Panc1 (cell line): ENCODE measurements around the gene VHLL. TPM values are rescaled to one million over a fixed set of nuclear protein-coding genes. Genes with fewer than 3 reads are reported as not detected.

Experiments
- ATAC-seq: fragments of 200-7000 bp; cut with Tn5 transposase; 2 replicates; pipeline ENCODE4 v1.9.1; 2020; ENCODE audit warnings: mild to moderate bottlenecking, moderate library complexity
- BruUV-seq: library from RNA; stranded (reverse); fragments of 400-500 nt; replicated peaks from 2 replicates; lab custom pipeline; 2021; lab: Mats Ljungman, UMichigan
- CTCF ChIA-PET: fragments of 300-600 bp; sonication (Branson Sonifier 250); formaldehyde crosslinking; loops from one replicate; lab custom pipeline; 2022; ENCODE audit warnings: antibody characterized with exemption; lab: Charles Lee
- POLR2A ChIA-PET: fragments of 300-600 bp; sonication (Branson Sonifier 250); formaldehyde crosslinking; loops from one replicate; lab custom pipeline; 2022; ENCODE audit warnings: antibody characterized with exemption; lab: Charles Lee
- DNase-seq: peaks from one replicate; pipeline ENCODE4 v3.0.0-alpha.2; 2010; ENCODE audit warnings: low read depth, low spot score
- H3K27ac ChIP-seq: 2 replicates; pipeline ENCODE4 v1.5.1; 2011; ENCODE audit warnings: mild to moderate bottlenecking, low read length, inconsistent platforms
- H3K27me3 ChIP-seq: fragments of 200-500 bp; sonication (Bioruptor generic); 2 replicates; pipeline ENCODE4 v1.6.0; 2014; ENCODE audit warnings: low read length, inconsistent platforms; ENCODE audit not compliant: control insufficient read depth, insufficient read depth
- H3K36me3 ChIP-seq: fragments of 200-500 bp; sonication (Bioruptor generic); 2 replicates; pipeline ENCODE4 v1.5.1; 2014; ENCODE audit warnings: inconsistent platforms, mild to moderate bottlenecking, low read length, moderate library complexity; ENCODE audit not compliant: control insufficient read depth, insufficient read depth
- H3K4me1 ChIP-seq: 2 replicates; pipeline ENCODE4 v1.5.1; 2011; ENCODE audit warnings: inconsistent platforms, mild to moderate bottlenecking, low read length, moderate library complexity; ENCODE audit not compliant: control insufficient read depth, insufficient read depth
- H3K4me3 ChIP-seq, 2 experiments: 2 replicates each; pipeline ENCODE4 v1.5.1; 2011 to 2012; ENCODE audit warnings: low read depth in 2 of 2, low read length in 2 of 2, mild to moderate bottlenecking in 2 of 2, inconsistent platforms in 1 of 2, moderate library complexity in 1 of 2
- H3K9me3 ChIP-seq: fragments of 200-500 bp; sonication (Bioruptor generic); 2 replicates; pipeline ENCODE4 v1.5.1; 2014; ENCODE audit warnings: low read depth, mild to moderate bottlenecking, inconsistent platforms, low read length, moderate library complexity; ENCODE audit not compliant: control insufficient read depth, insufficient read depth
- POLR2AphosphoS5 ChIP-seq: IDR thresholded peaks from 2 replicates; pipeline ENCODE4 v1.6.1; 2012; ENCODE audit warnings: mild to moderate bottlenecking, low read depth, low read length, moderate library complexity
- REST ChIP-seq, 2 experiments: IDR thresholded peaks; 2 replicates each; pipeline ENCODE4 v1.6.1; 2011 to 2012; ENCODE audit warnings: low read depth in 2 of 2, control low read depth in 1 of 2, low read length in 1 of 2, mild to moderate bottlenecking in 1 of 2, moderate library complexity in 1 of 2; ENCODE audit not compliant: insufficient read depth in 1 of 2
- SIN3A ChIP-seq: IDR thresholded peaks from 2 replicates; pipeline ENCODE4 v1.6.1; 2012; ENCODE audit warnings: low read depth, mild to moderate bottlenecking, low read length, moderate library complexity, borderline replicate concordance; ENCODE audit not compliant: insufficient read depth
- TCF7L2 ChIP-seq: IDR thresholded peaks from 2 replicates; pipeline ENCODE4 v1.6.1; 2011; ENCODE audit warnings: mild to moderate bottlenecking, low read depth, low read length, inconsistent platforms
- in situ Hi-C: cut with HindIII; loops from 2 replicates; pipeline ENCODE4 v1.10.0; 2016; ENCODE audit warnings: low sequenced_read_pairs, low pct_unique_long_range_greater_than_20kb
- intact Hi-C: fragments of 100-400 bp; cut with micrococcal nuclease; formaldehyde crosslinking; loops from one replicate; pipeline ENCODE4 v1.10.0; 2022; ENCODE audit not compliant: unreplicated experiment
- total RNA-seq: library from RNA; stranded (reverse); gene quantifications from one replicate; pipeline ENCODE4 v1.2.1, GENCODE V29; 2021; ENCODE audit not compliant: unreplicated experiment
- TF ChIP-seq, protein P1 (sequence below): fragments of 450-650 bp; IDR thresholded peaks from 2 replicates; pipeline ENCODE4 v1.5.1; 2017; ENCODE audit warnings: mild to moderate bottlenecking

The VHLL gene
- total RNA-seq, 1 experiment from 2014 or later = 0.28 TPM

DNA sequence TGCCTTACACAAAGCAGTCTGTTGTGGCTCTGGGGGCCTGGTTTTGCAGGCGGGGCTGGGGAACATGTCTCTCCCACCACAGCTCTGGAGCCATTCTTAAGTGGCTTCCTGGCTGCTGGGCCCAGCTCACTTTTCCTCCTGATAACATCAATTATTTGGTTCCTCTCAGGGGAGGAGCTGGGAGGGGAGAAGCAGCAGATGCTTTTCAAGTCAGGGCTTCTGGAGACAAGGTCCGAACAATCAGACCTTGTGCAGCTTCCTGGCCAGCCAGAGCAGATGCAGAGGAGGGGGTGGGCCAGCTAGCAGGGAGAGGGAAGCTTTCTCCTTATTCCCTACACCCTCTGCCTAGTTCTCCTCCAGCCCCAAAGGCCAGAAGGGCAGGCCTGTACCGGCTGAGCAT, 47.6 kb downstream of the VHLL start:
- no peak for ATAC-seq
- no TSS peak for BruUV-seq

DNA sequence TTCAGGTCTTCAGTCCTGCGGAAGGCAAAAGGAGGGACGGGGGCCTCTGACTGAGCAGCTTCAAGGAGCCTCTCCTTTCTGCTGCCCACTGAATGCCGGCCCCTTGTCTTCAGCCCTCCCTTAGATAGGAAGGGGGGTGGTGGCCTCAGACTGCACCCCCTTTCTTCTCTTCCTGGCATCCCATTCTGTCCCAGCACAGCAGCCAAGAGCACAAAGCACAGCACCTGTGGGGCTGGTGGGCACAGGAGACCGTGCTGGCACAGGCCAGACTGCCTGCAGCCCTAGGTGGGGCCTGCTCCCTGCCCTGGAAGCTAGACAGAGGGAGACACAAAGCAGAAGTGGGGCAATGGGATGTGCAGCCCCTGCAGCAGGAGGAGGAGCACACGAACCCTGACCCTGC, 49.5 kb downstream of the VHLL start:
- H3K36me3 ChIP-seq = no peaks in the 10 kb centered on the region; the same call in none of the 2 replicates
- ChIA-PET CTCF (no interaction called here), POLR2A (no interaction called here)
- in situ Hi-C loops (no loop called here), intact Hi-C loops (no loop called here)
- no peak overlapping the region for H3K4me3 ChIP-seq
- H3K4me1 ChIP-seq = peaks cover 9% of the 10 kb centered on the region
- ATAC-seq (no peak), DNase-seq (no peak)
- H3K27ac ChIP-seq = no peak overlapping the region
- TF ChIP-seq POLR2AphosphoS5 (no peak), REST (IDR thresholded peaks at IDR 0.05; ENCODE audit: insufficient read depth in 1 of 2, low read depth in 2 of 2, low read length in 1 of 2) (no peak), TCF7L2 (no peak), SIN3A (no peak)
- TF ChIP-seq, protein P1, sequence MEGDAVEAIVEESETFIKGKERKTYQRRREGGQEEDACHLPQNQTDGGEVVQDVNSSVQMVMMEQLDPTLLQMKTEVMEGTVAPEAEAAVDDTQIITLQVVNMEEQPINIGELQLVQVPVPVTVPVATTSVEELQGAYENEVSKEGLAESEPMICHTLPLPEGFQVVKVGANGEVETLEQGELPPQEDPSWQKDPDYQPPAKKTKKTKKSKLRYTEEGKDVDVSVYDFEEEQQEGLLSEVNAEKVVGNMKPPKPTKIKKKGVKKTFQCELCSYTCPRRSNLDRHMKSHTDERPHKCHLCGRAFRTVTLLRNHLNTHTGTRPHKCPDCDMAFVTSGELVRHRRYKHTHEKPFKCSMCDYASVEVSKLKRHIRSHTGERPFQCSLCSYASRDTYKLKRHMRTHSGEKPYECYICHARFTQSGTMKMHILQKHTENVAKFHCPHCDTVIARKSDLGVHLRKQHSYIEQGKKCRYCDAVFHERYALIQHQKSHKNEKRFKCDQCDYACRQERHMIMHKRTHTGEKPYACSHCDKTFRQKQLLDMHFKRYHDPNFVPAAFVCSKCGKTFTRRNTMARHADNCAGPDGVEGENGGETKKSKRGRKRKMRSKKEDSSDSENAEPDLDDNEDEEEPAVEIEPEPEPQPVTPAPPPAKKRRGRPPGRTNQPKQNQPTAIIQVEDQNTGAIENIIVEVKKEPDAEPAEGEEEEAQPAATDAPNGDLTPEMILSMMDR = no peak
- H3K27me3 ChIP-seq = no peaks in the 10 kb centered on the region
- no peaks in the 10 kb centered on the region for H3K9me3 ChIP-seq
- BruUV-seq = TSS peak; percentile 70

More for the DNA sequence above, 47.6 kb downstream of the VHLL start:
- TF ChIP-seq, protein P1 = no peak
- no peak for TF ChIP-seq SIN3A
- TF ChIP-seq REST (IDR thresholded peaks at IDR 0.05; ENCODE audit: insufficient read depth in 1 of 2, low read depth in 2 of 2, low read length in 1 of 2) = no peak
- no peak for TF ChIP-seq TCF7L2
- TF ChIP-seq POLR2AphosphoS5 = no peak
- ChIA-PET POLR2A (no interaction called here), CTCF (no interaction called here)
- no peaks in the 10 kb centered on the region for H3K9me3 ChIP-seq
- H3K4me3 ChIP-seq = no peak overlapping the region
- in situ Hi-C loops = no loop called here
- peaks cover 5% of the 10 kb centered on the region for H3K4me1 ChIP-seq
- no peaks in the 10 kb centered on the region for H3K27me3 ChIP-seq
- peaks cover 2% of the 10 kb centered on the region for H3K36me3 ChIP-seq
- intact Hi-C loops = no loop called here
- H3K27ac ChIP-seq = no peak overlapping the region
- no peak for DNase-seq
